Measurements from ENCODE around the gene E2F3.

The E2F3 gene

DNA sequence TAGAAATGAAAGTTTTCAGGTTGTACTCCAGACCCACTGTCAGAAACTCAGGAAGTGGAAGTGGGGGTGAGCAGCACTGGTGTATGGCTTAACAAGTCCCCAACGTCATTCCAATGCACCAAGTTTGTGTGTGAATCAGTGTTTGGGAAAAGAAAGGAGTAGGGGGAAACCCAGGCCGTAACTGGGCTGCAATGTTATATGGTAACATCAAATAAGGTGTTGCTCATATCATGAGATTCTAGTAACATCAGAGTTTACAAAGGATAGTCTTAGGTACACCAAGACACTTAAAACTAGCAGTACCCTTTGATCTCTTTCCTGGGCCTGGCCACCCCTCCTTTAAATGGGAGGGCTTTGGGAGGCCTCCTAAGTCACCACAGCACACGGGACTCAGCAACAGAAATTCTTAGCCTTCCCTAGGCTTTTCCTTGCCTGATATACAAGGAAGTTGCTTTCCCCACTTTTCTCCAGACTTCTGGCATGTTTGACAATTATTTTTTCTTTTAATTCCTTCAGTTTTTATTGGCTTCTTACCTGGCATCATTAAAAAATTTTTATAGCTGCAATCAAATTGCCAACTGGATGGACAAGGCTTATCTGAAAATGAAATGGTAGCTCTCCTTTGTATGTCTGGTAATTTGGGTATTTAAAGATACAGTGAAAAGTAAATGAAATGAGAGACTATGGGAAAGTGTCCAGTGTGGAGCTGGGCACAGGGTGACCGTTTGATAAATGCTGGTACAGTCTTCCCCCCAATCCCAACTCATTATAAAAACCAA is 15.1 kb downstream of the E2F3 start (continued):
- TF ChIP-seq, protein P1, sequence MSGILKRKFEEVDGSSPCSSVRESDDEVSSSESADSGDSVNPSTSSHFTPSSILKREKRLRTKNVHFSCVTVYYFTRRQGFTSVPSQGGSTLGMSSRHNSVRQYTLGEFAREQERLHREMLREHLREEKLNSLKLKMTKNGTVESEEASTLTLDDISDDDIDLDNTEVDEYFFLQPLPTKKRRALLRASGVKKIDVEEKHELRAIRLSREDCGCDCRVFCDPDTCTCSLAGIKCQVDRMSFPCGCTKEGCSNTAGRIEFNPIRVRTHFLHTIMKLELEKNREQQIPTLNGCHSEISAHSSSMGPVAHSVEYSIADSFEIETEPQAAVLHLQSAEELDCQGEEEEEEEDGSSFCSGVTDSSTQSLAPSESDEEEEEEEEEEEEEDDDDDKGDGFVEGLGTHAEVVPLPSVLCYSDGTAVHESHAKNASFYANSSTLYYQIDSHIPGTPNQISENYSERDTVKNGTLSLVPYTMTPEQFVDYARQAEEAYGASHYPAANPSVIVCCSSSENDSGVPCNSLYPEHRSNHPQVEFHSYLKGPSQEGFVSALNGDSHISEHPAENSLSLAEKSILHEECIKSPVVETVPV (CRISPR knock-in tag; IDR thresholded peaks at IDR 0.05): no peak

DNA sequence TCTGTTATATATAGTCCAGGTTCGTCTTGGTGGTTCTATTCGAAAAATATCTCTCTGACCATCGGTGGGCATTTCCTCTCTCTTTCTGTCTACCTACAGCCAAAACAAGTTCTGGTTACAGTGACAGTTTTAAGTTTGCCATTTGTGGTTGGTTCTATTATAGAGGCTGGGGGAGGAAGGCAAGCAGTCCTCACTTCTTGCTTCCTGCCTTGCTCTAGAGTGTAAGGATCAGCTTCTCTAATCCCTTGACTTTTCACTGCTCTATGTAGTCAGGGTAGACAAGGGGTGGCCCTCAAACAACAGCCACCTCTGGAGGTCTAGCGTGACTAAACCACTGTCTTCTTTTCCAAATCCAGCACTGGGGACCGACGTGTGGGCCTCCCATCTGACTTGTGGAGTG is 16.1 kb downstream of the E2F3 start:
- TF ChIP-seq BACH2 (CRISPR knock-in tag; IDR thresholded peaks at IDR 0.05; ENCODE audit: borderline replicate concordance) (no peak), TCF4 (CRISPR knock-in tag; IDR thresholded peaks at IDR 0.05; ENCODE audit: borderline replicate concordance) (no peak), ESRRG (CRISPR knock-in tag; IDR thresholded peaks at IDR 0.05) (no peak)
- ATAC-seq: no peak

DNA sequence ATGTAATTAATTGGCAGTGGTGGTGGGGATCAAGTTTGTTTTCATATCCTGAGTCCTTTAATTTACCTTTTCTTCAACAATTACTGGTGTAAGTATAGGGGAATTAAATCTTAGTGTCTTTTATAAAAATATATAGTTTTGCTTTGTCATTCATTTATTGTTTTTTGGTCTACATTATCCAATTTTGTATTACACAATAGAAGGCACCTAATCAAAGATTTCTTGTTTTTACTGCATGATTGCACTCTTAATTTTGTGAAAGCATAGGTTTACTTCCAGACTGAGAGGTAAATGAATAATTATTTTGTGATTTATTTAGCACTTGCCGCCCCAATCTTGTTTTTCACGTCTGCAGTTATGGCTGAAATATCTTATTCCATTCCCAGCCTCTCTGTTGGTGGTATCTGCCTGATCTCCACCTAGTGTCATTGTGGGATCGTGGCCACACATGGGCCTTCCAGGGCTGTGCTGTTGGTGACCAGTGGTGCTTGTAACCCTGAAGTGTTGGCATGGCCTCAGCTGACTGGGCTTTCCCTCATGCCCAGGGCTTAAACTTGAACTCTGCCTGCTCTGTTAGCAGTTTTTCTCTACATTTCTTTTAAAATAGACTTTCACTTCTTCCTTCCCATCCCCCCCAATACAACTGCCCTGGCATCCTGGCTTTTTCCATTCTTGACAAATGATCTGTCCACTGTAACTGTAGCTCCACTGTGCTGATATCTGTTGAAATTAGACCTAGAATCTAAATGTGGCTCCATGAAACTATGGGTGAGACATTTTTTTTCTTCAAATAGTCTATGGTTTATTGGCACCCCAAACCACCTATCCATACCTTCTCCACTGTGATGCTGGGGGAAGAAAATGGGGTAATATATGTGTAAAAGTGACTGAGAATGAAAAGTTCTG is 24.8 kb downstream of the E2F3 start:
- ATAC-seq: no peak
- TF ChIP-seq SNAI2 (CRISPR knock-in tag; IDR thresholded peaks at IDR 0.05) (no peak), ISL1 (CRISPR knock-in tag; IDR thresholded peaks at IDR 0.05) (no peak), TOX (CRISPR knock-in tag; IDR thresholded peaks at IDR 0.05; ENCODE audit: borderline replicate concordance) (no peak), ZNF8 (CRISPR knock-in tag; IDR thresholded peaks at IDR 0.05) (no peak), RARB (CRISPR knock-in tag; IDR thresholded peaks at IDR 0.05) (no peak), OSR1 (CRISPR knock-in tag; IDR thresholded peaks at IDR 0.05) (no peak), CSDC2 (CRISPR knock-in tag; IDR thresholded peaks at IDR 0.05) (no peak), ZNF565 (CRISPR knock-in tag; conservative IDR thresholded peaks at IDR 0.05; ENCODE audit: low read depth) (no peak), ARNTL (CRISPR knock-in tag; IDR thresholded peaks at IDR 0.05; ENCODE audit: borderline replicate concordance, low read depth) (no peak), TCF4 (CRISPR knock-in tag; IDR thresholded peaks at IDR 0.05; ENCODE audit: borderline replicate concordance) (no peak), ESRRG (CRISPR knock-in tag; IDR thresholded peaks at IDR 0.05) (no peak), GLIS3 (CRISPR knock-in tag; IDR thresholded peaks at IDR 0.05) (no peak), ZFP30 (CRISPR knock-in tag; IDR thresholded peaks at IDR 0.05) (no peak), PPARA (CRISPR knock-in tag; IDR thresholded peaks at IDR 0.05; ENCODE audit: borderline replicate concordance) (no peak)
- TF ChIP-seq, protein P2, sequence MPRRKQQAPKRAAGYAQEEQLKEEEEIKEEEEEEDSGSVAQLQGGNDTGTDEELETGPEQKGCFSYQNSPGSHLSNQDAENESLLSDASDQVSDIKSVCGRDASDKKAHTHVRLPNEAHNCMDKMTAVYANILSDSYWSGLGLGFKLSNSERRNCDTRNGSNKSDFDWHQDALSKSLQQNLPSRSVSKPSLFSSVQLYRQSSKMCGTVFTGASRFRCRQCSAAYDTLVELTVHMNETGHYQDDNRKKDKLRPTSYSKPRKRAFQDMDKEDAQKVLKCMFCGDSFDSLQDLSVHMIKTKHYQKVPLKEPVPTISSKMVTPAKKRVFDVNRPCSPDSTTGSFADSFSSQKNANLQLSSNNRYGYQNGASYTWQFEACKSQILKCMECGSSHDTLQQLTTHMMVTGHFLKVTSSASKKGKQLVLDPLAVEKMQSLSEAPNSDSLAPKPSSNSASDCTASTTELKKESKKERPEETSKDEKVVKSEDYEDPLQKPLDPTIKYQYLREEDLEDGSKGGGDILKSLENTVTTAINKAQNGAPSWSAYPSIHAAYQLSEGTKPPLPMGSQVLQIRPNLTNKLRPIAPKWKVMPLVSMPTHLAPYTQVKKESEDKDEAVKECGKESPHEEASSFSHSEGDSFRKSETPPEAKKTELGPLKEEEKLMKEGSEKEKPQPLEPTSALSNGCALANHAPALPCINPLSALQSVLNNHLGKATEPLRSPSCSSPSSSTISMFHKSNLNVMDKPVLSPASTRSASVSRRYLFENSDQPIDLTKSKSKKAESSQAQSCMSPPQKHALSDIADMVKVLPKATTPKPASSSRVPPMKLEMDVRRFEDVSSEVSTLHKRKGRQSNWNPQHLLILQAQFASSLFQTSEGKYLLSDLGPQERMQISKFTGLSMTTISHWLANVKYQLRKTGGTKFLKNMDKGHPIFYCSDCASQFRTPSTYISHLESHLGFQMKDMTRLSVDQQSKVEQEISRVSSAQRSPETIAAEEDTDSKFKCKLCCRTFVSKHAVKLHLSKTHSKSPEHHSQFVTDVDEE (CRISPR knock-in tag; IDR thresholded peaks at IDR 0.05): no peak
- TF ChIP-seq, protein P3, sequence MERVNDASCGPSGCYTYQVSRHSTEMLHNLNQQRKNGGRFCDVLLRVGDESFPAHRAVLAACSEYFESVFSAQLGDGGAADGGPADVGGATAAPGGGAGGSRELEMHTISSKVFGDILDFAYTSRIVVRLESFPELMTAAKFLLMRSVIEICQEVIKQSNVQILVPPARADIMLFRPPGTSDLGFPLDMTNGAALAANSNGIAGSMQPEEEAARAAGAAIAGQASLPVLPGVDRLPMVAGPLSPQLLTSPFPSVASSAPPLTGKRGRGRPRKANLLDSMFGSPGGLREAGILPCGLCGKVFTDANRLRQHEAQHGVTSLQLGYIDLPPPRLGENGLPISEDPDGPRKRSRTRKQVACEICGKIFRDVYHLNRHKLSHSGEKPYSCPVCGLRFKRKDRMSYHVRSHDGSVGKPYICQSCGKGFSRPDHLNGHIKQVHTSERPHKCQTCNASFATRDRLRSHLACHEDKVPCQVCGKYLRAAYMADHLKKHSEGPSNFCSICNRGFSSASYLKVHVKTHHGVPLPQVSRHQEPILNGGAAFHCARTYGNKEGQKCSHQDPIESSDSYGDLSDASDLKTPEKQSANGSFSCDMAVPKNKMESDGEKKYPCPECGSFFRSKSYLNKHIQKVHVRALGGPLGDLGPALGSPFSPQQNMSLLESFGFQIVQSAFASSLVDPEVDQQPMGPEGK (CRISPR knock-in tag; IDR thresholded peaks at IDR 0.05; ENCODE audit: borderline replicate concordance): no peak
- TF ChIP-seq, protein P4, sequence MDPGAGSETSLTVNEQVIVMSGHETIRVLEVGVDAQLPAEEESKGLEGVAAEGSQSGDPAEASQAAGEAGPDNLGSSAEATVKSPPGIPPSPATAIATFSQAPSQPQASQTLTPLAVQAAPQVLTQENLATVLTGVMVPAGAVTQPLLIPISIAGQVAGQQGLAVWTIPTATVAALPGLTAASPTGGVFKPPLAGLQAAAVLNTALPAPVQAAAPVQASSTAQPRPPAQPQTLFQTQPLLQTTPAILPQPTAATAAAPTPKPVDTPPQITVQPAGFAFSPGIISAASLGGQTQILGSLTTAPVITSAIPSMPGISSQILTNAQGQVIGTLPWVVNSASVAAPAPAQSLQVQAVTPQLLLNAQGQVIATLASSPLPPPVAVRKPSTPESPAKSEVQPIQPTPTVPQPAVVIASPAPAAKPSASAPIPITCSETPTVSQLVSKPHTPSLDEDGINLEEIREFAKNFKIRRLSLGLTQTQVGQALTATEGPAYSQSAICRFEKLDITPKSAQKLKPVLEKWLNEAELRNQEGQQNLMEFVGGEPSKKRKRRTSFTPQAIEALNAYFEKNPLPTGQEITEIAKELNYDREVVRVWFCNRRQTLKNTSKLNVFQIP (CRISPR knock-in tag; IDR thresholded peaks at IDR 0.05; ENCODE audit: borderline replicate concordance, low read depth): no peak

DNA sequence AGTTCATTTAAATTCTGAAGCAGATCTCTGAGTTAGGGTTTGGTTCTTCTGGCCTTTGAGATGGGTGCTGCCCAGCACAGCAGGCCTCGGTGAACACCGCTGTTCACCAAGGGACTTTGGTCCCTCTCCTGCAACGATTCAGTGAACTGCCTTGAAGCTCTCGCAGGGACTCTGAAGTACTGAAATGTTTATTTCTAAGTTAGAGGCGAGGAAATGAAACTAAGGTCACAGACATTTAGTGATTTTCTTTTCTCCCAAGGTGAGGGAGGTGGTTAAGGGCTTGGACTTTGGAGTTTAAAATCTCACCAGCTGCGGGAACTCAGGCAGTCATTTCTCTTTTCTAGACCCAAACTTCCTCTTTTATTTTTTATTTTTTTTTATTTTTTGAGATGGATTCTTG is 26.2 kb downstream of the E2F3 start:
- TF ChIP-seq BACH2 (CRISPR knock-in tag; IDR thresholded peaks at IDR 0.05; ENCODE audit: borderline replicate concordance): no peak
- no peak for TF ChIP-seq ZNF8 (CRISPR knock-in tag; IDR thresholded peaks at IDR 0.05)
- no peak for TF ChIP-seq ZFP30 (CRISPR knock-in tag; IDR thresholded peaks at IDR 0.05)
- no peak for TF ChIP-seq RARB (CRISPR knock-in tag; IDR thresholded peaks at IDR 0.05)
- TF ChIP-seq, protein P4 (CRISPR knock-in tag; IDR thresholded peaks at IDR 0.05; ENCODE audit: borderline replicate concordance, low read depth): no peak
- TF ChIP-seq ZFP3 (CRISPR knock-in tag; IDR thresholded peaks at IDR 0.05): no peak
- TF ChIP-seq SNAI2 (CRISPR knock-in tag; IDR thresholded peaks at IDR 0.05): no peak
- no peak for TF ChIP-seq ZC3H10 (CRISPR knock-in tag; IDR thresholded peaks at IDR 0.05)
- no peak for TF ChIP-seq CSDC2 (CRISPR knock-in tag; IDR thresholded peaks at IDR 0.05)
- no peak for TF ChIP-seq ZNF70 (CRISPR knock-in tag; IDR thresholded peaks at IDR 0.05)
- TF ChIP-seq, protein P3 (CRISPR knock-in tag; IDR thresholded peaks at IDR 0.05; ENCODE audit: borderline replicate concordance): no peak
- TF ChIP-seq TCF4 (CRISPR knock-in tag; IDR thresholded peaks at IDR 0.05; ENCODE audit: borderline replicate concordance): no peak
- no peak for TF ChIP-seq ARNTL (CRISPR knock-in tag; IDR thresholded peaks at IDR 0.05; ENCODE audit: borderline replicate concordance, low read depth)
- no peak for ATAC-seq
